Neural progenitor cell (in vitro differentiated cells): ENCODE data around the gene CNTN1. TPM values are rescaled to one million over a fixed set of nuclear protein-coding genes. Genes with fewer than 3 reads are reported as not detected.
A peak's percentile ranks its signal among the peaks of the same experiment; 100 is the strongest.

Experiments used
- DNase-seq: peaks from one replicate; pipeline ENCODE4 v3.0.0-alpha.2; 2016; ENCODE audit warnings: low spot score
- H2AFZ ChIP-seq: fragments of 200-600 bp; sonication (generic); replicated peaks from 2 replicates; pipeline ENCODE4 v1.6.1; 2016; ENCODE audit warnings: antibody characterized with exemption
- H3F3A ChIP-seq: fragments of 200-600 bp; sonication (generic); 2 replicates; pipeline ENCODE4 v1.6.1; 2016; ENCODE audit warnings: antibody characterized with exemption, low read depth
- H3K27ac ChIP-seq: fragments of 200-600 bp; sonication (generic); 2 replicates; pipeline ENCODE4 v1.5.1; 2016; ENCODE audit warnings: mild to moderate bottlenecking
- H3K27me3 ChIP-seq: fragments of 200-600 bp; sonication (generic); 2 replicates; pipeline ENCODE4 v1.6.1; 2016; ENCODE audit warnings: mild to moderate bottlenecking, moderate library complexity
- H3K36me3 ChIP-seq: fragments of 200-600 bp; sonication (generic); 2 replicates; pipeline ENCODE4 v1.5.1; 2016
- H3K4me1 ChIP-seq: fragments of 200-600 bp; sonication (generic); 2 replicates; pipeline ENCODE4 v1.6.1; 2016; ENCODE audit warnings: mixed run types
- H3K4me2 ChIP-seq: fragments of 200-600 bp; sonication (generic); 2 replicates; pipeline ENCODE4 v1.6.1; 2016
- H3K4me3 ChIP-seq: fragments of 200-600 bp; sonication (generic); 2 replicates; pipeline ENCODE4 v1.5.1; 2016
- H3K79me2 ChIP-seq: fragments of 200-600 bp; sonication (generic); 2 replicates; pipeline ENCODE4 v1.6.1; 2016; ENCODE audit warnings: low read depth
- H3K9ac ChIP-seq: fragments of 200-600 bp; sonication (generic); 2 replicates; pipeline ENCODE4 v1.6.1; 2016
- H3K9me3 ChIP-seq: fragments of 200-600 bp; sonication (generic); 2 replicates; pipeline ENCODE4 v1.5.1; 2016; ENCODE audit warnings: low read depth
- H4K20me1 ChIP-seq: fragments of 200-600 bp; sonication (generic); 2 replicates; pipeline ENCODE4 v1.6.1; 2016; ENCODE audit warnings: low read depth
- H3K27ac Mint-ChIP-seq: 3 replicates; pipeline ENCODE4 v1.8.0; 2021; ENCODE audit warnings: mixed read lengths
- H3K27me3 Mint-ChIP-seq: 2 replicates; pipeline ENCODE4 v1.8.0; 2022; ENCODE audit warnings: low read depth, mild to moderate bottlenecking, inconsistent platforms, moderate library complexity, mixed read lengths; ENCODE audit not compliant: insufficient read depth
- H3K36me3 Mint-ChIP-seq: 3 replicates; pipeline ENCODE4 v1.8.0; 2021; ENCODE audit warnings: mixed read lengths
- H3K4me1 Mint-ChIP-seq: 3 replicates; pipeline ENCODE4 v1.8.0; 2021; ENCODE audit warnings: mixed read lengths
- H3K4me3 Mint-ChIP-seq: 3 replicates; pipeline ENCODE4 v1.8.0; 2021; ENCODE audit warnings: mild to moderate bottlenecking, moderate library complexity, mixed read lengths
- H3K9me3 Mint-ChIP-seq: 3 replicates; pipeline ENCODE4 v1.8.0; 2020; ENCODE audit warnings: mixed read lengths
- CTCF ChIP-seq: fragments of 200-600 bp; sonication (generic); IDR thresholded peaks from 2 replicates; pipeline ENCODE4 v1.5.1; 2017; ENCODE audit warnings: antibody characterized with exemption, mild to moderate bottlenecking
- EZH2 ChIP-seq: fragments of 200-600 bp; sonication (generic); IDR thresholded peaks from 2 replicates; pipeline ENCODE4 v1.6.1; 2017; ENCODE audit warnings: antibody characterized with exemption, mild to moderate bottlenecking, moderate library complexity
- EZH2phosphoT487 ChIP-seq: fragments of 200-600 bp; sonication (generic); IDR thresholded peaks from 2 replicates; pipeline ENCODE4 v1.6.1; 2017; ENCODE audit warnings: antibody characterized with exemption
- total RNA-seq: library from RNA; depleted of rRNA; stranded (reverse); fragments of >200 nt; gene quantifications from 2 replicates; pipeline ENCODE4 v1.2.3, GENCODE V29; 2015; ENCODE audit warnings: low replicate concordance

CNTN1 gene
- total RNA-seq, 1 donor from 2014 or later = 0.17 TPM

GRCh38 chr12:40788276-40788675, 96.0 kb downstream of the CNTN1 start:
- no peaks in the 10 kb centered on the region for H3K79me2 ChIP-seq
- H3K4me3 ChIP-seq = no peak overlapping the region
- Mint-ChIP-seq H3K4me1 (no peaks in the 10 kb centered on the region), H3K9me3 (peaks cover 2% of the 10 kb centered on the region), H3K27me3 (no peaks in the 10 kb centered on the region), H3K36me3 (no peaks in the 10 kb centered on the region), H3K4me3 (no peak overlapping the region), H3K27ac (no peak overlapping the region)
- TF ChIP-seq EZH2phosphoT487 (no peak), EZH2 (no peak), CTCF (no peak)
- H3K27ac ChIP-seq = no peak overlapping the region
- no peaks in the 10 kb centered on the region for H3K36me3 ChIP-seq
- no peaks in the 10 kb centered on the region for H4K20me1 ChIP-seq
- DNase-seq = no peak
- H2AFZ ChIP-seq = no peak overlapping the region
- H3K4me2 ChIP-seq = no peak overlapping the region
- no peaks in the 10 kb centered on the region for H3F3A ChIP-seq
- H3K9ac ChIP-seq = no peak overlapping the region
- no peaks in the 10 kb centered on the region for H3K27me3 ChIP-seq
- peaks cover 4% of the 10 kb centered on the region for H3K4me1 ChIP-seq
- H3K9me3 ChIP-seq = no peaks in the 10 kb centered on the region

- Mint-ChIP-seq H3K9me3 (no peaks in the 10 kb centered on the region), H3K27ac (no peak overlapping the region), H3K36me3 (no peaks in the 10 kb centered on the region), H3K4me1 (peaks cover 4% of the 10 kb centered on the region), H3K27me3 (no peaks in the 10 kb centered on the region), H3K4me3 (no peak overlapping the region)
- H3K36me3 ChIP-seq = no peaks in the 10 kb centered on the region
- no peaks in the 10 kb centered on the region for H3F3A ChIP-seq
- no peak overlapping the region for H3K27ac ChIP-seq
- H2AFZ ChIP-seq = peak overlapping the region; percentile 78
- no peak overlapping the region for H3K9ac ChIP-seq
- H3K4me3 ChIP-seq = no peak overlapping the region
- H3K27me3 ChIP-seq = no peaks in the 10 kb centered on the region
- no peak overlapping the region for H3K4me2 ChIP-seq
- no peaks in the 10 kb centered on the region for H4K20me1 ChIP-seq
- no peak for DNase-seq
- H3K9me3 ChIP-seq = no peaks in the 10 kb centered on the region
- H3K4me1 ChIP-seq = peaks cover 4% of the 10 kb centered on the region
- H3K79me2 ChIP-seq = no peaks in the 10 kb centered on the region
- TF ChIP-seq CTCF (no peak), EZH2 (no peak), EZH2phosphoT487 (no peak)
Measured at GRCh38 chr12:40792792-40793386, 100.7 kb downstream of the CNTN1 start.

- no peaks in the 10 kb centered on the region for H3K27me3 ChIP-seq
- H3K79me2 ChIP-seq = no peaks in the 10 kb centered on the region
- H3F3A ChIP-seq = no peaks in the 10 kb centered on the region
- H3K4me3 ChIP-seq = no peak overlapping the region
- H3K27ac ChIP-seq = no peak overlapping the region
- H3K9me3 ChIP-seq = no peaks in the 10 kb centered on the region
- H3K4me3 Mint-ChIP-seq = no peak overlapping the region
- no peaks in the 10 kb centered on the region for H3K36me3 ChIP-seq
- H3K4me1 ChIP-seq = peaks cover 4% of the 10 kb centered on the region
- no peak overlapping the region for H3K4me2 ChIP-seq
- no peak overlapping the region for H2AFZ ChIP-seq
- H3K27ac Mint-ChIP-seq = no peak overlapping the region
- no peak for DNase-seq
- TF ChIP-seq EZH2 = no peak
- no peak for TF ChIP-seq EZH2phosphoT487
- TF ChIP-seq CTCF = no peak
- no peak overlapping the region for H3K9ac ChIP-seq
- no peaks in the 10 kb centered on the region for H3K36me3 Mint-ChIP-seq
- no peaks in the 10 kb centered on the region for H4K20me1 ChIP-seq
- peaks cover 4% of the 10 kb centered on the region for H3K4me1 Mint-ChIP-seq
- no peaks in the 10 kb centered on the region for H3K27me3 Mint-ChIP-seq
- no peaks in the 10 kb centered on the region for H3K9me3 Mint-ChIP-seq
Measured at GRCh38 chr12:40793471-40793870, 101.2 kb downstream of the CNTN1 start.
